Skin epidermis (tissue), 12 donors: Measurements from ENCODE around the gene GAK.
A peak's percentile ranks its signal among the peaks of the same experiment; 100 is the strongest.

ENCODE experiments used
- H3K27ac ChIP-seq, 21 experiments: fragments of 200-600 bp; sonication (generic) in 11 of 21; one replicate each; pipeline ENCODE4 v1.5.0; 2020; ENCODE audit warnings: mild to moderate bottlenecking in 3 of 21, inconsistent platforms in 2 of 21, moderate library complexity in 2 of 21
- H3K4me3 ChIP-seq, 7 experiments: fragments of 200-600 bp; sonication (generic) in 2 of 7; one replicate each; pipeline ENCODE4 v1.5.0; 2020; ENCODE audit warnings: inconsistent platforms in 2 of 7, mild to moderate bottlenecking in 2 of 7, moderate library complexity in 1 of 7

The GAK gene

DNA sequence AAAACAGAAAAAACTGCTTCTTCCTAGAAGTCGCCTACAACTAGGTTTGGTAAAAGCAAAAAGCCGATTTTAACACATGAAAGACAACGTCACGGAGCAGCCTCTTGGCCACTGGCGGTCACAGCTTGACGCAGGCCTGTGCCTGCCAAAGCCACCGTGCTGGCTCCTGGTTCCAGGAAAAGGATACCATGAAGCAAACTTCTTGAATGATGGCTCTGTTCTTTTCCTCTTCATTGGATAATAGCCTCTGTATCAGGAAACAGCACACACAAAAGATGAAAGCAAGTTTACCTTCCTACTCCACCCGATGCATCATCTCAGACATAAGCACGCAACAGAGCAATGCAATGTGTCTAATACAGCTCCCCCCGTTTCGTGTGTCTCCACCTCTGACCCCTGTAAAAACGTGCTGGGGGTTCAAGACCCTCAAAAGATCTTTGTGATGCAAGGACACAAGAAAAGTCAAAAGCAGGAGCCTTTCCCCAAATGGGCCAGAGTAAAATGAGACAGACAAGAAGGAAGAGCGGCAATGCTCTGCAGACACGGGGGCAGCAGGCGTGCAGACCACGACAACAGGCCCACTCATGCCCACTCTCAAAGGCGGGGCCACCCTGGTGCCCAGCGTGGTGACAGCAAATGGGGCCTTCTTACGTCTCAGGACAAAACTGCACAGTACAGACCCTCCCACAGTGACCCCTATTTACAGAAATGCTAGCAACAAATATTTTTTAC is 19.4 kb downstream of the GAK start:
- peak overlapping the region in 11 of 21 experiments; percentile 13 to 79 (median 64) for H3K27ac ChIP-seq

GRCh38 chr4:911871-912490 is 20.1 kb downstream of the GAK start:
- Histone ChIP-seq H3K27ac (peak overlapping the region in 13 of 21 experiments; percentile 13 to 79 (median 58)), H3K4me3 (no peak overlapping the region)

More for the DNA sequence above, 19.4 kb downstream of the GAK start:
- no peak overlapping the region for H3K4me3 ChIP-seq

DNA sequence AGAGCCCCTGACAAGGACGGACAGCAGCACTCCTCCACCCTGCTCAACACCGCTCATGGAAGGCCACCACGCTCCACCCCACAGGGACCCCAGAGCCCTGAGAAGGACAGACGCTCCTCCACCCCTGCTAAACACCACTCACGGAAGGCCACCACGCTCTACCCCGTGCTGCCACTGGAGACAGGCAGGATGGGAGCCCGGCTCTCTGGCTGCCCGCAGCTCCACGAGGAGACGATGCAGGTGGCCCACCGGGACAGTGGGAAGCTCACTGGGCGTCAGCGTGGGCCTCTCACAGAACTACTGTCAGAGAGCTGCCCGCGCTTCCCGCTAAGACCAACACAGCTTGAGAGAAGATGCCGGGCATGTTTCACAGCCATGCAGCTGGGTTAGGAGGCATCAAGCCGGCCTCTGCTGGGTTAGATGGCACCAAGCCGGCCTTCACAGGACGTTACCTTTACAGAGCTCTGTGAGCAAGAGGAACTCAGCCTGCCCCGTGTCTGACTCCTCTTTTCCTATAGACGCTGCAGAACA is 20.8 kb downstream of the GAK start:
- H3K4me3 ChIP-seq, result no peak overlapping the region
- no peak overlapping the region for H3K27ac ChIP-seq

- Histone ChIP-seq H3K4me3 (no peak overlapping the region), H3K27ac (no peak overlapping the region)
Observed at GRCh38 chr4:910366-911091, 21.6 kb downstream of the GAK start.

- H3K27ac ChIP-seq, result no peak overlapping the region
Observed at GRCh38 chr4:909821-910220, 22.3 kb downstream of the GAK start.

DNA sequence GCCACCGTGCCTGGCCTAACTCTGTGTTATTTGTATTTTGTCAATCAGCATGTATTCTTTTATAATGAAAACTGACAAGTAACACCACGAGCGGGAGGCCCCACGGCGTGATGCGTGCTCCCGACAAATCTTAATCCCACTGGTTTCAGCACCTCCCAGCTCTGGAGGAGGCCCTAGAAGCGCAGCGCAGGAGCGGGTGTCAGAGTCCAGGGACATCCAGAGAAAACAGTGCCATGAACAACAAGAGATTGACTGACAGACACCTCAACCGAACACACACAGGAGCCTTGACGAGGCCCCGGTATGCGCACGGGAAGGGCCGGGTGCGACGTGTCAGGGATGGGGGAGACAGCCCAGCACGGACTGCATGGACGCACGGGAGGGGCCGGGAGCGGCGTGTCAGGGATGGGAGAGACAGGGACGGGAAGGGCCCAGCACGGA is 23.0 kb downstream of the GAK start:
- Histone ChIP-seq H3K27ac (no peak overlapping the region), H3K4me3 (no peak overlapping the region)

More at GRCh38 chr4:909821-910220, 22.3 kb downstream of the GAK start:
- H3K4me3 ChIP-seq, result no peak overlapping the region

GRCh38 chr4:907691-908425 is 24.3 kb downstream of the GAK start:
- Histone ChIP-seq H3K27ac (no peak overlapping the region), H3K4me3 (no peak overlapping the region)

DNA sequence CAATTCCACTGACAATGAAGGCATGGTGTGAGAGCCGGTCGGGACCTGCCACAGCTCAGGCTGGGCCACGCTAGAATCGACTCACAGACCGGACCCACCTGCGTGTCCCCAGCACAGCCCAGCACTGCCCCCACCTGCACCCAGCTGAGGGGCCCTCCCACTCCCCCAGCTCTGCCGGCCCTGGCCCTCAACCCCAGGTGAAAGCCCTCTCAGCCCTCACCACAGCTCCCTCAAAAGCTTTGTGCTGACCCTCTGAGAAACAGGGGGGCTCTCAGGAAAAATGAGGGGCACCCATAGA is 25.1 kb downstream of the GAK start:
- H3K27ac ChIP-seq, result no peak overlapping the region
- H3K4me3 ChIP-seq, result no peak overlapping the region

GRCh38 chr4:906339-907102 is 25.6 kb downstream of the GAK start:
- H3K27ac ChIP-seq, result no peak overlapping the region

GRCh38 chr4:905485-906338 is 26.4 kb downstream of the GAK start:
- H3K4me3 ChIP-seq, result no peak overlapping the region
- H3K27ac ChIP-seq, result no peak overlapping the region

More at GRCh38 chr4:906339-907102, 25.6 kb downstream of the GAK start:
- H3K4me3 ChIP-seq, result no peak overlapping the region

DNA sequence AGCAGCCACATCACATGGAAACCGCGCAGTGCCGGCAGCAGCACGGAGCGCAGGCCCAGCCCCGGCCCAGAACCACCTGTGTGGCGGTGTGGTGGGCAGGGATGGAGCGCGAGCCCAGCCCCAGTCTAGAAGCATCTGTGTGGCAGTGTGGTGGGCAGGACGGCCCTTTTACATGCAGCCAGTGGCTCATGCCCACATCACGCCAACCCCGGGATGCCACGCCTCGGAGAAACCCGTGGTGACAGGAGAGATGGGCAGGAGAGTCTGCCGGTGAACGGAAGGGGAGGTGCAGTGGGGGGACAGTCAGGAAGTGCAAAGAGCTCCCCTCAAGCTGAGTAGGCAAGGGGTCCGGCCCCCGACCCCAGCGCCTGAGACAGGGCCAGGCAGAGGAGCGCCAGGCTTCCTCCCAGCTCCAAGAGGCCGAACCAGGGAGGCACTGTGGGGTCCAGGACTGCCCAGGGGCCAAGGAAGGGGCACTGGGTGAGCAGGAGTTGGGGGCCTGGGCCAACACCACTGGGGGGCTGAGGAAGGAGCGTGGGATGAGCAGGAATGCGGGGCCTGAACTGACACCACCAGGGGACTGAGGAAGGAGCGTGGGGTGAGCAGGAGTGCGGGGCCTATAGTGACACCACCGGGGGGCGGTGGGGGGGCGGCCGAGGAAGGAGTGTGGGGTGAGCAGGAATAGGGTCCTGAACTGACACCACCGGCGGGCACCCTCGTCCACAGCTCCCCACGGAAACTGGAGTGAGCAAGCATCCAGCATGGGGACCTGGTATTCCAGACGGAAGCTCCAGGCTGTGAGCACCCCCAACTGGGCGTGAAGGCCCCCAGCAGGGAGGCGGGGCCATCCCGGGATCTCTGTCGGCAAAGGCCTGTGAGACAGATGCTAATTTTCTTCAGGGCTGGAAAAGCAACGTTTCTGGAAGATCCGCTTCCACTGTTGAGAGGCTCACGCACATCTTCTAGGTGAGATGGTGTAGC is 28.8 kb downstream of the GAK start:
- Histone ChIP-seq H3K27ac (no peak overlapping the region), H3K4me3 (no peak overlapping the region)

GRCh38 chr4:901192-901910 is 30.8 kb downstream of the GAK start:
- H3K27ac ChIP-seq, result no peak overlapping the region
- no peak overlapping the region for H3K4me3 ChIP-seq

GRCh38 chr4:900721-901120 is 31.4 kb downstream of the GAK start:
- Histone ChIP-seq H3K27ac (no peak overlapping the region), H3K4me3 (no peak overlapping the region)

DNA sequence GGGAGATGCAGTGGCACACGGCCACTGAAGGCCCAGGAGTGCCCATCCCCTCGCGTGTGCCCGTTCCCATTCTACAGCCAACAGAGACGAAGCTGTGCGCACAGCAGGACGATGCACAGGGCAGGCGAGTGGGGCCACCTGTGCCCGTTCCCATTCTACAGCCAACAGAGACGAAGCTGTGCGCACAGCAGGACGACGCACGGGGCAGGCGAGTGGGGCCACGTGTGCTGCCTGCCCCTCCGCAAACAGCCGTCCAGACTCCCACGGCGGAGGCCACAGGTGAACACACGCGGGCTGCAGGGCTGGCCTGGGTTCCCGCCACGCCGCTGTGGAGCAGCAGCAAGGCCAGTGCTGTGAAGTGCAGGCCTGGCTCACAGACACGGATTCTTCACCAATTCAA is 32.0 kb downstream of the GAK start:
- H3K27ac ChIP-seq, result no peak overlapping the region
- H3K4me3 ChIP-seq, result no peak overlapping the region

GRCh38 chr4:899556-899906 is 32.6 kb downstream of the GAK start:
- H3K4me3 ChIP-seq, result no peak overlapping the region
- H3K27ac ChIP-seq, result no peak overlapping the region

DNA sequence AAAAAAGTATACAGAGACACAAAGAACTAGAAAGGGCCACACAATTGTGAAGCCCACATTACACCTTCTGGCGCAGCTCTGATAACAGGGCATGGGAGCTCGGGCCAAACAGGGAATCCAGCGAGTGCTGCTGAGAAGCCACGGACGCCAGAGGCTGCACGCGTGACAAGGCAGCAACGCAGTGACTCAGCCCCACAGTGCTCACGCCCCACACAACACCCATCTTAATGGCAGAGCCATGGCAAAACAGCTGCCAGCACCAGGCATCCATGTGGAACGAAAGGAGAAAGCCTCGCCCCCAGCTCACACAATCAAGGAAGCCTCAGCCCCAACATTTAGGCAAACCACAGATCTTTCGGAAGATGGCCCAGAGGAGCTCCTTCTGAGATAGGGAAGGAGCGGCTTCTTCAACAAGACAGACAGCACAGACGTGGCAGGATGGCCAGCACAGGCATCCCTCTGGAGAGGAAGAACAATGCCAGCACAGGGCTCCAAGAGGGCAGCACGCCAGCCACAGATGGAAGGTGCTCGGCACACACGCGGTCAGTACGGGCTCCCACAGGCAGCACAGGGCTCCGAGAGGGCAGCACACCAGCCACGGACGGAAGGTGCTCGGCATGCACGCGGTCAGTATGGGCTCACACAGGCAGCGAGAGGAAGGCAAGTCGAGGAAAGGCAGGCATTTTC is 33.1 kb downstream of the GAK start:
- Histone ChIP-seq H3K27ac (no peak overlapping the region), H3K4me3 (no peak overlapping the region)
